ENCODE data around the gene ZIC4.

The ZIC4 gene

DNA sequence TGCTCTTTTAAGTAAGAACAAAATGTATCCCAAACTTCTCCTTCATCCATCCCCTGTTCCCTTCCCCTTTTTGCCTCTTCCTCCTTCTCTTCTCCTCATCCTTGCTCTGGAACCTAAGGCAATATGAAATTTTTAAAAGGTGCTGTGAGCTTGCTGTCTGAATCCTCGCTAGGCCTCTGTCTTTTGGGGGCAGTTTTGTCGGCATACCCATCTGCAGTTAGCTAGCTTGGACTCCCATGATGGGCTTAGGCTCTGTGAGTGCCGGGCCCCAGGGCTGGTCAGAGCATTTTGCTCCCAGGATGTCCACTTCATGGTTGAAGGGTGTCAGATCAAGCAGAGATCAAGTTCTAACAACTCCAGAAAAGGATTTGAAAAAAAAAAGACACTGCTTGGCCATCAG, 21.4 kb upstream of the ZIC4 start:
- peaks cover 21% of the 10 kb centered on the region for H3K27me3 ChIP-seq (ENCODE audit: insufficient read depth, low read length, poor library complexity)
- no CpG with 5 or more reads among the region's 3 CpGs for WGBS (ENCODE audit: extremely low coverage, insufficient coverage, low lambda C conversion rate)
- no peaks in the 10 kb centered on the region for H3K36me3 ChIP-seq (ENCODE audit: control insufficient read depth, insufficient read depth, low read length)
- H2BK120ac ChIP-seq (ENCODE audit: low read depth, low read length), result no peak overlapping the region
- peaks cover 5% of the 10 kb centered on the region for H3K4me1 ChIP-seq (ENCODE audit: control insufficient read depth, low read depth, low read length)
- no peak overlapping the region for H3K4me3 ChIP-seq (ENCODE audit: low read length)
- H3K18ac ChIP-seq (ENCODE audit: low read length), result no peak overlapping the region
- no peak overlapping the region for H4K5ac ChIP-seq (ENCODE audit: low read length)
- H4K8ac ChIP-seq (ENCODE audit: low read depth, low read length), result no peak overlapping the region
- no peak overlapping the region for H3K27ac ChIP-seq (ENCODE audit: low read depth, low read length)
- H3K56ac ChIP-seq (ENCODE audit: low read length), result no peak overlapping the region
- no peaks in the 10 kb centered on the region for H3K79me1 ChIP-seq (ENCODE audit: low read length)
- no peak overlapping the region for H3K4me2 ChIP-seq (ENCODE audit: low read length)
- no peak overlapping the region for H2AK5ac ChIP-seq (ENCODE audit: low read length)
- no peak overlapping the region for H2BK15ac ChIP-seq (replicated peaks; ENCODE audit: low read depth)
- no peak overlapping the region for H3K23ac ChIP-seq (ENCODE audit: low read length)
- no peak overlapping the region for H3K4ac ChIP-seq (ENCODE audit: low read depth, low read length)
- no peak for DNase-seq
- no peaks in the 10 kb centered on the region for H3K79me2 ChIP-seq (ENCODE audit: control insufficient read depth, insufficient read depth, low read length)
- no peak overlapping the region for H3K9ac ChIP-seq (ENCODE audit: low read length)
- H2BK5ac ChIP-seq (ENCODE audit: low read length), result no peak overlapping the region

DNA sequence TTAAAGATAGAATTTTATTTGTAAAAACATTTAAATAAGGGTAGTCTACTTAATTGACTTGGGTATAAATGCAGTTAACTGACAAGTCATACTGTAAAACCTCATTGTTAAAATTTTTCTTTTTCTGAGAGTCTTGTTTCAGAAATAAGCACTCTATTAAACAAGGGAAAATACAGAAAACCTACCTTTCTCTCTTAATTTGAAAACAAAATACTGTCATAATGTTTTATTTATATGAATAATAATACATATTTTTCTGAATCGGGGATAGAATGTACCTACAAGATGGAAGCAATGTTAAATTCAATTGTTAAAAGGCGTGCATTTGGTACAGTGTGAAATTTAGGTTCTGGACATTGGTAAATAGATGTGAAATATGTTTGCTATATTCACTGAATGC, 20.6 kb upstream of the ZIC4 start:
- Histone ChIP-seq H2AK5ac (ENCODE audit: low read length) (no peak overlapping the region), H3K27ac (ENCODE audit: low read depth, low read length) (no peak overlapping the region), H2BK15ac (replicated peaks; ENCODE audit: low read depth) (no peak overlapping the region), H3K23ac (ENCODE audit: low read length) (no peak overlapping the region), H3K56ac (ENCODE audit: low read length) (no peak overlapping the region), H2BK5ac (ENCODE audit: low read length) (no peak overlapping the region), H3K4me3 (ENCODE audit: low read length) (no peak overlapping the region), H4K5ac (ENCODE audit: low read length) (no peak overlapping the region), H3K4me1 (ENCODE audit: control insufficient read depth, low read depth, low read length) (peaks cover 5% of the 10 kb centered on the region), H3K79me1 (ENCODE audit: low read length) (no peaks in the 10 kb centered on the region), H3K36me3 (ENCODE audit: control insufficient read depth, insufficient read depth, low read length) (no peaks in the 10 kb centered on the region), H3K79me2 (ENCODE audit: control insufficient read depth, insufficient read depth, low read length) (no peaks in the 10 kb centered on the region), H2BK120ac (ENCODE audit: low read depth, low read length) (no peak overlapping the region), H3K18ac (ENCODE audit: low read length) (no peak overlapping the region), H3K9ac (ENCODE audit: low read length) (no peak overlapping the region), H3K4ac (ENCODE audit: low read depth, low read length) (no peak overlapping the region), H3K27me3 (ENCODE audit: insufficient read depth, low read length, poor library complexity) (peaks cover 29% of the 10 kb centered on the region), H4K8ac (ENCODE audit: low read depth, low read length) (no peak overlapping the region), H3K4me2 (ENCODE audit: low read length) (no peak overlapping the region)
- WGBS (ENCODE audit: extremely low coverage, insufficient coverage, low lambda C conversion rate), result no CpG with 5 or more reads among the region's 2 CpGs
- DNase-seq, result no peak

DNA sequence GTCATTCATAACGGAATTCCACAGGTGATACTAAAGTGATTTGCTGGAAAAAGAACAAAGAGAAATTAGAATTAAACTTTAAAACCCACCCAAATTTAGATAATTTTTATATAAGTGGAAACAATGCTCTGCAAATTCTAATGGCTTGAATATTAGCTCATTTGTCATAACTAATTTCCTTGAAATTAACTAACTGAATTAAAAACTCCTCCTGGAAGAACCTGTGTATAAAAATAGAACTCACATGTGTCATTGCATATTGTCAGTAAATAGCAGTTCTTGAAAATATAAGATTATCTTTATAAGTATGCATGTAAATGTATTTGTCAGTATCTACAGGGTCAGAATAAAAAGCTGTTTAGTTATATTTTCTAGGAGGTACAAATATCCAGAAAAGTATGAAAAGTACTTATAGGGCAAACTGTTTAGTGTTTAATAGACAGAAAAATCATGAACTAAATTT, 19.1 kb upstream of the ZIC4 start:
- Histone ChIP-seq H3K9ac (ENCODE audit: low read length) (no peak overlapping the region), H3K36me3 (ENCODE audit: control insufficient read depth, insufficient read depth, low read length) (no peaks in the 10 kb centered on the region), H4K5ac (ENCODE audit: low read length) (no peak overlapping the region), H3K4ac (ENCODE audit: low read depth, low read length) (no peak overlapping the region), H2BK5ac (ENCODE audit: low read length) (no peak overlapping the region), H3K56ac (ENCODE audit: low read length) (no peak overlapping the region), H4K8ac (ENCODE audit: low read depth, low read length) (no peak overlapping the region), H3K27ac (ENCODE audit: low read depth, low read length) (no peak overlapping the region), H3K18ac (ENCODE audit: low read length) (no peak overlapping the region), H3K27me3 (ENCODE audit: insufficient read depth, low read length, poor library complexity) (peaks cover 42% of the 10 kb centered on the region), H2BK15ac (replicated peaks; ENCODE audit: low read depth) (no peak overlapping the region), H3K79me2 (ENCODE audit: control insufficient read depth, insufficient read depth, low read length) (no peaks in the 10 kb centered on the region), H3K79me1 (ENCODE audit: low read length) (no peaks in the 10 kb centered on the region), H2BK120ac (ENCODE audit: low read depth, low read length) (no peak overlapping the region), H3K23ac (ENCODE audit: low read length) (no peak overlapping the region), H3K4me2 (ENCODE audit: low read length) (no peak overlapping the region), H3K4me3 (ENCODE audit: low read length) (no peak overlapping the region), H2AK5ac (ENCODE audit: low read length) (no peak overlapping the region), H3K4me1 (ENCODE audit: control insufficient read depth, low read depth, low read length) (peaks cover 7% of the 10 kb centered on the region)
- DNase-seq, result no peak
- WGBS (ENCODE audit: extremely low coverage, insufficient coverage, low lambda C conversion rate), result no CpG with 5 or more reads among the region's 1 CpG

DNA sequence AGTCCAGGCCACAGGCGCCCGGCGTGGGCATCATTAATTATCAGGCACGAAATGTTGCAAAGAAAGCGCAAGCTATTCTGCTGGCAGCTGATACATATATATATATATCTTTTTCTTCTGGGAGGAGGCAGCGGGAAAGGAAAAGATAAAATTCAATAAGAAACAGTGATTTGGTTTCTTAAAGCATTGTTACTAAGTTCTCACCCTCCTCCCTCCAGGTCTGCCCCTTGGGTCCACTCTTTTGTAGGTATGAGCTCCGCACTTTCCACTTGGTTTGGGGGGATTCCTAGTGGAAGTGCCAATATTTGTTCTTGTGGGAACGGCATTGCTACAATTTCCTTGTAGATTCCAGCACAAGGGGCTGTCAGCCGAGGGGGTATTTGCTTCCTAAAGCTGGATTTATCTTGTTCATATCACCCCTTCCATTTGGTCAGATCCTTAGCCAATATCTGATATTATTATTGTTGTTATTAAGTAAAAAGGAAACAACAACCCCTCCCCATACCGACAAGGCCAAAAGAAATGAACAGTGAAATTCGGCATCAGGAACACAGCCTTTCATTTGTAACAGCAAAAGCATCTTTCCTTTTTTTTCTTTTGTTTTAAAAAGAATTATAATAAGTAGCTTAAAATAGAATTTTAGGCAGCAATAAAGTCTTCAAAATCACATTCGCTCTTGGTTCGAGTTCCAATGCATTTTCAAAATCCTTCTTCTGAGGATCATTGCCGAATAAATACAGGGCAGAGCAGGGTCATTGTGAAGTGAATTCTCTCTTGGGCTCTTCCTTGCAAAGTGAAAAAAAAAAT, 18.4 kb upstream of the ZIC4 start:
- H3K9ac ChIP-seq (ENCODE audit: low read length), result no peak overlapping the region
- no peak overlapping the region for H2BK15ac ChIP-seq (replicated peaks; ENCODE audit: low read depth)
- no peak overlapping the region for H4K5ac ChIP-seq (ENCODE audit: low read length)
- peak overlapping the region; percentile 43 for H3K4me2 ChIP-seq (ENCODE audit: low read length)
- no peak overlapping the region for H2AK5ac ChIP-seq (ENCODE audit: low read length)
- H3K79me1 ChIP-seq (ENCODE audit: low read length), result no peaks in the 10 kb centered on the region
- no peak overlapping the region for H3K56ac ChIP-seq (ENCODE audit: low read length)
- H3K23ac ChIP-seq (ENCODE audit: low read length), result no peak overlapping the region
- H2BK5ac ChIP-seq (ENCODE audit: low read length), result no peak overlapping the region
- no peaks in the 10 kb centered on the region for H3K36me3 ChIP-seq (ENCODE audit: control insufficient read depth, insufficient read depth, low read length)
- no peak overlapping the region for H3K4me3 ChIP-seq (ENCODE audit: low read length)
- DNase-seq, result no peak
- H3K18ac ChIP-seq (ENCODE audit: low read length), result no peak overlapping the region
- H4K8ac ChIP-seq (ENCODE audit: low read depth, low read length), result no peak overlapping the region
- no peak overlapping the region for H2BK120ac ChIP-seq (ENCODE audit: low read depth, low read length)
- no CpG with 5 or more reads among the region's 14 CpGs for WGBS (ENCODE audit: extremely low coverage, insufficient coverage, low lambda C conversion rate)
- peaks cover 8% of the 10 kb centered on the region for H3K4me1 ChIP-seq (ENCODE audit: control insufficient read depth, low read depth, low read length)
- H3K4ac ChIP-seq (ENCODE audit: low read depth, low read length), result no peak overlapping the region
- no peak overlapping the region for H3K27ac ChIP-seq (ENCODE audit: low read depth, low read length)
- H3K79me2 ChIP-seq (ENCODE audit: control insufficient read depth, insufficient read depth, low read length), result no peaks in the 10 kb centered on the region
- peaks cover 48% of the 10 kb centered on the region for H3K27me3 ChIP-seq (ENCODE audit: insufficient read depth, low read length, poor library complexity)

DNA sequence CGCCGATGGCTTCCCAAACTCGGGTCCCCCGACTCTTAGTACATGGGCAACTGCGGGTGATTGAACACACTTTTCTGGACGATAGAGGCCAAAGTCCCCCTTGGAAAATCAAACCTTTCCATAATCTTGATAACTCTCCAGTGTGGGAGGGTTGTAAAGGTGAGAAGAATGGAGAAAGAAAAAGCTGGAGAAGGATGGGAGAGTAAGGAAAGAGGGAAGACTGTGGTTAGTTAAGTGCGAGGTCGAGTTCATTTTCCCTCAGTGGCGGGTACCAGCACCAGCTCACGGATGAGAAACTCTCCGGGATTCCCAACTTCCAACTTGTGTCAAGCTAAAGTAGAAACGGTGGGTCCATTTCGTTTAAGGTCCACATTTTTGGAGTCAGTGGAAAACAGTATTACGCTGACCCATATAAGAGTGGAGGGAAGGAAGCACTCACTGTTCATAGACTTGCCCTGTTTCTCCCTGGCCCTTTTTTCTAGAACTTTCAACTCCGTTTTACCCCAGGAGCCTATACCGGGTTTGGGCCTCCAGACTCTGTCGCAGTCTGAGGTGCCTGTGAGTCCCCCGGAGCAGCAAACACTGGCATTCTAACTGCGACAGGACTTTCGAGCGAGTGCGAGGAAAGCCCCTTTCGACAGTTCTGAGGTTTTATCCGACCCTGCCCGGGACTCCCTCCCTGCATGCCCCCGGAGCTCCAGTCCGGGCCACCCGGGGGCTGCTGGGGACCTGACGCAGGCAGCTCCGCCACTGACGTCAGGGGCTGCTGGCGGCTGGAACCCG, 17.6 kb upstream of the ZIC4 start:
- Histone ChIP-seq H3K36me3 (ENCODE audit: control insufficient read depth, insufficient read depth, low read length) (no peaks in the 10 kb centered on the region), H4K5ac (ENCODE audit: low read length) (no peak overlapping the region), H2BK120ac (ENCODE audit: low read depth, low read length) (no peak overlapping the region), H3K18ac (ENCODE audit: low read length) (no peak overlapping the region), H3K4me2 (ENCODE audit: low read length) (peak overlapping the region; percentile 43), H3K56ac (ENCODE audit: low read length) (no peak overlapping the region), H4K8ac (ENCODE audit: low read depth, low read length) (no peak overlapping the region), H3K79me1 (ENCODE audit: low read length) (no peaks in the 10 kb centered on the region), H3K23ac (ENCODE audit: low read length) (peak overlapping the region; percentile 38), H2BK5ac (ENCODE audit: low read length) (no peak overlapping the region), H3K27me3 (ENCODE audit: insufficient read depth, low read length, poor library complexity) (peaks cover 52% of the 10 kb centered on the region), H3K4me1 (ENCODE audit: control insufficient read depth, low read depth, low read length) (peaks cover 10% of the 10 kb centered on the region), H2BK15ac (replicated peaks; ENCODE audit: low read depth) (no peak overlapping the region), H3K79me2 (ENCODE audit: control insufficient read depth, insufficient read depth, low read length) (no peaks in the 10 kb centered on the region), H3K9ac (ENCODE audit: low read length) (no peak overlapping the region), H2AK5ac (ENCODE audit: low read length) (no peak overlapping the region), H3K4ac (ENCODE audit: low read depth, low read length) (no peak overlapping the region), H3K4me3 (ENCODE audit: low read length) (no peak overlapping the region), H3K27ac (ENCODE audit: low read depth, low read length) (no peak overlapping the region)
- DNase-seq, result no peak
- WGBS (ENCODE audit: extremely low coverage, insufficient coverage, low lambda C conversion rate), result no CpG with 5 or more reads among the region's 33 CpGs

Data from mesendoderm (in vitro differentiated cells).